Cardiac muscle cell (in vitro differentiated cells and primary cell): ENCODE results near the gene AFG1L. TPM values are rescaled to one million over a fixed set of nuclear protein-coding genes. Genes with fewer than 3 reads are reported as not detected.
"Not testable (repeated sequence)": the region's sequence is repeated elsewhere in the genome, so short reads cannot be mapped to it uniquely, and the experiment has no call there.

ENCODE experiments used
- DNase-seq, 2 donors: peaks; one replicate each; pipeline versions ENCODE4 v3.0.0 to v3.0.0-alpha.2; 2010 to 2017; ENCODE audit warnings: low read depth in 1 of 2, low spot score in 1 of 2
- H3K27ac ChIP-seq: fragments of 200-600 bp; sonication (generic); 2 replicates; pipeline ENCODE4 v1.5.1; 2016
- H3K27me3 ChIP-seq: fragments of 200-600 bp; sonication (generic); 2 replicates; pipeline ENCODE4 v1.6.0; 2016; ENCODE audit warnings: control low read depth
- H3K36me3 ChIP-seq: fragments of 200-600 bp; sonication (generic); 2 replicates; pipeline ENCODE4 v1.5.1; 2016; ENCODE audit warnings: control low read depth
- H3K4me1 ChIP-seq: fragments of 200-600 bp; sonication (generic); 2 replicates; pipeline ENCODE4 v1.8.1; 2017; ENCODE audit warnings: low read depth, mild to moderate bottlenecking, mixed run types
- H3K4me3 ChIP-seq: fragments of 200-600 bp; sonication (generic); 2 replicates; pipeline ENCODE4 v1.5.1; 2016; ENCODE audit warnings: mild to moderate bottlenecking
- H3K9me3 ChIP-seq: fragments of 200-600 bp; sonication (generic); 2 replicates; pipeline ENCODE4 v1.5.1; 2017; ENCODE audit warnings: low read depth, mild to moderate bottlenecking, control low read depth
- polyA plus RNA-seq: library from polyadenylated mRNA; unstranded; fragments of >200 nt; fragmentation: Nextera tagmentation; extraction: Ambion mirVana; gene quantifications from 2 replicates; pipeline ENCODE4 v1.2.1, GENCODE V29; 2016
- total RNA-seq: library from RNA; depleted of rRNA; stranded (reverse); fragments of >200 nt; gene quantifications from 2 replicates; pipeline ENCODE4 v1.2.3, GENCODE V29; 2016
- TF ChIP-seq, protein P1 (sequence below): IDR thresholded peaks from 2 replicates; pipeline ENCODE4 v1.5.1; 2012; ENCODE audit warnings: low read depth, mild to moderate bottlenecking, low read length

Gene AFG1L
- 3.1 and 8.8 TPM in 2 replicates for total RNA-seq
- 5.8 and 7.7 TPM in 2 replicates for polyA plus RNA-seq

DNA sequence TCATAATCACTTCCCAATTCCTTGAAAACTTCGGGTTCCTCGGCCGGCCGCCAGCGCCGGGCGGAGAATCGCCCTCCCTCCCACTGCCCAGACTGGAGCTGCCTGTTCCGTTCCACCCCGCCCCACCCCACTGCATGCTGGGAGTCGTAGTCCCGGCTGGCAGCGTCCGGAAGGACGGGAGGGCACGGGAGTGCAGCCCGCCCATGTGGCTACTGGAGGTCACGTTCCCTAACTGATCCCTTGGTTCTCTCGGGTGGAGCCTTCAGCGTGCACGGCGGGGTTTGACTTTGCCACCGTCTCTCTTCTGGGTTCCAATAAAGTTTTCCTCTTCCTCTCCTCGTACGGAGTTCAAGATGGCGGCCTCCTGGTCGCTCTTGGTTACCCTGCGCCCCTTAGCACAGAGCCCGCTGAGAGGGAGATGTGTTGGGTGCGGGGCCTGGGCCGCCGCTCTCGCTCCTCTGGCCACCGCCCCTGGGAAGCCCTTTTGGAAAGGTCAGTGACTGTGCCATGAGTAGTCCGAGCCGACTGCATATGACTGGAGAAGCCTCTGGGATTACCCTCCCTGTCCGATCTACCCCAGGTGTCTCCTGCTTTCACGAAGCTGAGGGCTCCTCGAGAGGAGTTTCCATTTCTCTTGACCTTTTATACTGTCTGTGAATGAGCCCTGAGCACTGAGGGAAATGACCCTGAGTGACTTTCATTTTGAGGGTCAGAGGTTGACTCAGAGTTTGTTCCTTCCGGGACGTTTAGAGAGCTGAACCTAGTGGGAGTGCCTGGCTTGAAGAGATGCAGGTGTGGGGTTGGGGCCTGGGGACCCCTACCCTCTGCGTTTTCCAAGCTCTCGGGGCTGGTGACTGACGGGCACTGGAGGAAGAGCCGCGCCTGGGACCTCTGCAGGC lies at the start of gene AFG1L:
Gene AFG1L (plus strand): TSS at position 328 of the 899 bp plus-strand sequence. CDS start 26 bp downstream, at position 354.
- H3K27me3 ChIP-seq: no peaks in the 10 kb centered on the region
- H3K9me3 ChIP-seq: no peaks in the 10 kb centered on the region
- H3K4me1 ChIP-seq: peaks cover 7% of the 10 kb centered on the region
- peak within 1 kb of the TSS; percentile 64 for H3K4me3 ChIP-seq
- peak within 1 kb of the TSS; percentile 94 for H3K27ac ChIP-seq
- no peaks in the 10 kb centered on the region for H3K36me3 ChIP-seq
- TF ChIP-seq, protein P1, sequence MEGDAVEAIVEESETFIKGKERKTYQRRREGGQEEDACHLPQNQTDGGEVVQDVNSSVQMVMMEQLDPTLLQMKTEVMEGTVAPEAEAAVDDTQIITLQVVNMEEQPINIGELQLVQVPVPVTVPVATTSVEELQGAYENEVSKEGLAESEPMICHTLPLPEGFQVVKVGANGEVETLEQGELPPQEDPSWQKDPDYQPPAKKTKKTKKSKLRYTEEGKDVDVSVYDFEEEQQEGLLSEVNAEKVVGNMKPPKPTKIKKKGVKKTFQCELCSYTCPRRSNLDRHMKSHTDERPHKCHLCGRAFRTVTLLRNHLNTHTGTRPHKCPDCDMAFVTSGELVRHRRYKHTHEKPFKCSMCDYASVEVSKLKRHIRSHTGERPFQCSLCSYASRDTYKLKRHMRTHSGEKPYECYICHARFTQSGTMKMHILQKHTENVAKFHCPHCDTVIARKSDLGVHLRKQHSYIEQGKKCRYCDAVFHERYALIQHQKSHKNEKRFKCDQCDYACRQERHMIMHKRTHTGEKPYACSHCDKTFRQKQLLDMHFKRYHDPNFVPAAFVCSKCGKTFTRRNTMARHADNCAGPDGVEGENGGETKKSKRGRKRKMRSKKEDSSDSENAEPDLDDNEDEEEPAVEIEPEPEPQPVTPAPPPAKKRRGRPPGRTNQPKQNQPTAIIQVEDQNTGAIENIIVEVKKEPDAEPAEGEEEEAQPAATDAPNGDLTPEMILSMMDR: no peak
- peak; percentile 89 to 93 for DNase-seq

DNA sequence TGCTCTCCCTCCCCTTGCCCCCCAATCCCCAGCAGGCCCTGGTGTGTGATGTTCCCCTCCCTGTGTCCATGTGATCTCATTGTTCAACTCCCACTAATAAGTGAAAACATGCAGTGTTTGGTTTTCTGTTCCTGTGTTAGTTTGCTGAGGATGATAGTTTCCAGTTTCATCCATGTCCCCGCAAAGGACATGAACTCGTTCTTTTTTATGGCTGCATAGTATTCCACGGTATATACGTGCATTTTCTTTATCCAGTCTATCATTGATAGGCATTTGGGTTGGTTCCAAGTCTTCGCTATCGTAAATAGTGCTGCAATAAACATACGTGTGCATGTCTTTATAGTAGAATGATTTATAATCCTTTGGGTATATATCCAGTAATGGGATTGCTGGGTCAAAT lies 49.8 kb upstream of the AFG1L start:
- H3K27ac ChIP-seq, H3K4me1 ChIP-seq, DNase-seq, H3K27me3 ChIP-seq, H3K36me3 ChIP-seq, H3K9me3 ChIP-seq, H3K4me3 ChIP-seq: not testable (repeated sequence)

DNA sequence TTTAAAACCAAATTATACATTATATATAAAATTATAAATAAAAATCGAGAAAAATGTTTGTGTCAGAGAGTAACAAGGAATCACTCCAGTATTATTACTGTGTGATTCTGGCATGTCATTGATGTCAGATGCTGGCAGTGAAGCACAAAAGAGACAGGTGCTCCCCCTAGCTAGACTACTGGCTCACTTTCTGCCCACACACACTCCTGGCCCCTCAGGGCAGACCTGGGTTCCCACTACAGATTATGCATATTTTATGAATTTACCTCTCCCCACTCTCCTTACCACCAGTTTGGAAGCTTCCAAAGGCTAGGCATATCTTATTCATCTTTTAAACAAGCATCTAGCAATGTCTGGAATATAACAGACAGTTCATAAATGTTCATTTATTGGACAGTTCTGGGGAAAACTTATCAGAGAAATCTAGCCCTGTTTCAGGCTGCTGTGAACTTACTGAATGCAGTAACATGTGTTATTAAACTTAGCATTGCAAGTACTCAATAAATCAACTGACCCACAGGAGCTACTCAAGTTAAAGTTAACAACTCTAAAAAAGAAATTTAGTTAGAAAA lies 46.8 kb upstream of the AFG1L start:
- no peak for DNase-seq
- Histone ChIP-seq H3K4me3 (no peak overlapping the region), H3K27ac (no peak overlapping the region), H3K9me3 (no peaks in the 10 kb centered on the region), H3K4me1 (peaks cover 22% of the 10 kb centered on the region), H3K27me3 (no peaks in the 10 kb centered on the region), H3K36me3 (no peaks in the 10 kb centered on the region)
- TF ChIP-seq, protein P1: no peak

DNA sequence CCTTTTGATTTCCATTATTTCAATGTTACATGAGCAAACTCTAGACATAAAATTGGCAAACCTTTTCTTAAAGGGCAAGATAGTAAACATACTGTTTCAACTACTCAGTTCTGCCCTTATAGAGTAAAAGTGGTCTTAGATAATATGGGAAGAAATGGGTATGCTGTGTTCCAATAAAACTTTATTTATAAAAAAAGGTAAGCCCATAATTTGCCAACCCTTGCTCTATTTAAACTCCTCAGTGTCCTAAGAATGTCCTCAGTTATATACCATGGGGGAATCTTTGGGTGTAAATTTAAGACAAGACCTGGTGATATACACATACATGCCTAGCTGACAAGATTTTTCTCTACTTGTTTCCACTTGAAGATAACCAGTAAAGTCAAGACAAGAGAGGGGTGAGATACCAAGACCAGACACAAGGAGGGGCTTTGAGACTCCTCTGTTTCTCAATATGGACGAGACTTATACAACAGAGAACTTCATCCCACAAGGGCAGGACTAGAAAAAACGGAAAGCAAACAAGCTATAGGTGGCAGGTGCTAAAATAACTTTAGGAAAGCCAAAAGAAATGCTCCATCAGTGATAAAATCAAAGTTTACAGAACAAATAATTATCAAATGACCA lies 44.5 kb upstream of the AFG1L start:
- Histone ChIP-seq H3K36me3 (no peaks in the 10 kb centered on the region), H3K4me3 (no peak overlapping the region), H3K4me1 (peaks cover 24% of the 10 kb centered on the region), H3K9me3 (no peaks in the 10 kb centered on the region), H3K27me3 (no peaks in the 10 kb centered on the region), H3K27ac (no peak overlapping the region)
- DNase-seq: peak in 1 of 2 donors; percentile 27
- TF ChIP-seq, protein P1: peak; percentile 31

DNA sequence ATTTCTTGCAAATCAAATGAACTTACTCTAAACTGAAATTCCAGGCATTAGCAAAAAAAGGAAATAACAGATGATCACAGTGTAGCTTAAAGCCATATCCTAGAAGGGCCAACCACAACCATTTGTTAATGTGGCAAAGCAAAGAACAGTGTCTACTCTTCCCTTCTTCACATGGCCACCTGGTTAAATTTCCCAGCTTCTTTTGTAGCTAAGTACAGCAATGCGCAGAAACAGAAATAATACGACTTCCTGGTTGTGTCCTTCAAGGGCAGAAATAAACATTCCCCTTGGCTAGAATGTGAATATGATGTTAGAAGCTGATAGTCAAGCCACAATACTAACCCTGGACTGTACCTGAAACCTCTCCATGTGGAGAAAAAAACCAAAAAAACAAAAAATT lies 43.6 kb upstream of the AFG1L start:
- DNase-seq: no peak
- TF ChIP-seq, protein P1: no peak
- Histone ChIP-seq H3K9me3 (no peaks in the 10 kb centered on the region), H3K4me3 (no peak overlapping the region), H3K27me3 (no peaks in the 10 kb centered on the region), H3K27ac (peak overlapping the region; percentile 42), H3K4me1 (peaks cover 26% of the 10 kb centered on the region), H3K36me3 (no peaks in the 10 kb centered on the region)
